Mammary epithelial cell (primary cell): ENCODE measurements around the gene LASP1.

Source experiments
- EZH2 ChIP-seq: IDR thresholded peaks from 2 replicates; pipeline ENCODE4 v1.6.1; 2012; ENCODE audit warnings: low read length, inconsistent platforms, borderline replicate concordance
- TF ChIP-seq, protein P1 (sequence below), 2 donors: IDR thresholded peaks in 1 of 2; conservative IDR thresholded peaks in 1 of 2; 2 replicates each; pipeline ENCODE4 v1.5.1; 2011 to 2012; ENCODE audit warnings: inconsistent platforms in 2 of 2, low read length in 2 of 2, mild to moderate bottlenecking in 2 of 2, control low read depth in 1 of 2, low read depth in 1 of 2; ENCODE audit not compliant: insufficient read depth in 1 of 2; ENCODE audit errors: extremely low read depth in 1 of 2

DNA sequence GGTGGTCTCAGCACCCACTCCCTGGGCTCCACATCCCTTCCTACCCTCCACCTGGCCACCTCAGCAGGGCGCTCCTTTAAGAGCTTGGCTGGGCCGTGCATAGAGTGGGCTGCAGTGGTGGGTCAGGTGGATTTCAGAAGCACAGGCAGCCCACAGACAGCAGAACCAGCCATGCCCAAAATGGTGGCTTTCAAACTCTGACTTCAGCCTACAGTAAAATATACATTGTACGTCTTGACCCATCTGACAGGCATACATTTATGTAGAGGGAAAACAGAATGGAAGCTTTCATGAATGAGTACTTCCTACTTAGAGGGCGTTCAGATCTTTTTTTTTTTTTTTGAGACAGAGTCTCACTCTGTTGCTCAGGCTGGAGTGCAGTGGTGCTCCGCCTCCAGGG is 29.6 kb downstream of the LASP1 start:
- TF ChIP-seq, protein P1, sequence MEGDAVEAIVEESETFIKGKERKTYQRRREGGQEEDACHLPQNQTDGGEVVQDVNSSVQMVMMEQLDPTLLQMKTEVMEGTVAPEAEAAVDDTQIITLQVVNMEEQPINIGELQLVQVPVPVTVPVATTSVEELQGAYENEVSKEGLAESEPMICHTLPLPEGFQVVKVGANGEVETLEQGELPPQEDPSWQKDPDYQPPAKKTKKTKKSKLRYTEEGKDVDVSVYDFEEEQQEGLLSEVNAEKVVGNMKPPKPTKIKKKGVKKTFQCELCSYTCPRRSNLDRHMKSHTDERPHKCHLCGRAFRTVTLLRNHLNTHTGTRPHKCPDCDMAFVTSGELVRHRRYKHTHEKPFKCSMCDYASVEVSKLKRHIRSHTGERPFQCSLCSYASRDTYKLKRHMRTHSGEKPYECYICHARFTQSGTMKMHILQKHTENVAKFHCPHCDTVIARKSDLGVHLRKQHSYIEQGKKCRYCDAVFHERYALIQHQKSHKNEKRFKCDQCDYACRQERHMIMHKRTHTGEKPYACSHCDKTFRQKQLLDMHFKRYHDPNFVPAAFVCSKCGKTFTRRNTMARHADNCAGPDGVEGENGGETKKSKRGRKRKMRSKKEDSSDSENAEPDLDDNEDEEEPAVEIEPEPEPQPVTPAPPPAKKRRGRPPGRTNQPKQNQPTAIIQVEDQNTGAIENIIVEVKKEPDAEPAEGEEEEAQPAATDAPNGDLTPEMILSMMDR (conservative IDR thresholded peaks at IDR 0.05 in 1 of 2, IDR thresholded peaks at IDR 0.05 in 1 of 2; ENCODE audit: extremely low read depth in 1 of 2, insufficient read depth in 1 of 2, low read depth in 1 of 2, low read length in 2 of 2) = no peak
- TF ChIP-seq EZH2 = no peak
